Suprapubic skin (tissue), 4 donors: ENCODE data around the gene TRIM7.

ENCODE experiments used
- CTCF ChIP-seq, 2 donors: fragments of 200-600 bp in 1 of 2; fragments of 450-650 bp in 1 of 2; sonication (generic) in 1 of 2; IDR thresholded peaks; one replicate each; pipeline ENCODE4 v1.5.1; 2016 to 2019; ENCODE audit warnings: antibody characterized with exemption in 2 of 2, mild to moderate bottlenecking in 1 of 2, moderate library complexity in 1 of 2
- POLR2A ChIP-seq, 2 donors: fragments of 450-650 bp; IDR thresholded peaks; one replicate each; pipeline ENCODE4 v1.6.1; 2017; ENCODE audit warnings: antibody characterized with exemption in 2 of 2, mild to moderate bottlenecking in 2 of 2, moderate library complexity in 2 of 2
- POLR2AphosphoS5 ChIP-seq, 3 donors: sonication (generic); formaldehyde crosslinking; IDR thresholded peaks; one replicate each; pipeline ENCODE4 v1.6.1; 2017; ENCODE audit warnings: antibody characterized with exemption in 3 of 3

GRCh38 chr5:181233088-181233800, 28.2 kb upstream of the TRIM7 start:
- TF ChIP-seq CTCF (IDR thresholded peaks at IDR 0.05) (no peak), POLR2A (IDR thresholded peaks at IDR 0.05) (no peak), POLR2AphosphoS5 (IDR thresholded peaks at IDR 0.05) (no peak)
